HCT116 (cell line): ENCODE results near the gene PTCH2. TPM values are rescaled to one million over a fixed set of nuclear protein-coding genes. Genes with fewer than 3 reads are reported as not detected.
A peak's percentile ranks its signal among the peaks of the same experiment; 100 is the strongest.

Experiments
- ATAC-seq: fragments of 200-7000 bp; cut with Tn5 transposase; 2 replicates; pipeline ENCODE4 v1.9.1; 2020; ENCODE audit warnings: mild to moderate bottlenecking, moderate library complexity
- BruUV-seq: library from RNA; stranded (reverse); fragments of 400-500 nt; replicated peaks from 2 replicates; lab custom pipeline; 2021; lab: Mats Ljungman, UMichigan
- CTCF ChIA-PET: fragments of 300-600 bp; sonication (Branson Sonifier 250); formaldehyde crosslinking; loops from one replicate; lab custom pipeline; 2021; ENCODE audit warnings: antibody characterized with exemption; lab: Charles Lee
- POLR2A ChIA-PET: fragments of 300-600, 350-600 bp; sonication (Branson Sonifier 250); formaldehyde crosslinking; loops from one replicate; lab custom pipeline; 2021; ENCODE audit warnings: antibody characterized with exemption; lab: Charles Lee
- RAD21 ChIA-PET, 2 experiments: fragments of 300-600 bp; sonication (Branson Sonifier 250); formaldehyde crosslinking; loops; one replicate each; lab custom pipeline; 2023; ENCODE audit warnings: low total read pairs in 2 of 2; ENCODE audit not compliant: uncharacterized antibody in 2 of 2, unreplicated experiment in 2 of 2, low non-redundant PET in 1 of 2; lab: Charles Lee
- DNase-seq: peaks from one replicate; pipeline ENCODE4 v3.0.0-alpha.2; 2010; ENCODE audit warnings: low read depth, low spot score
- H2AFZ ChIP-seq: fragments of 200-600 bp; shearing (Covaris generic), sonication (generic); 2 replicates; pipeline ENCODE4 v1.6.1; 2017; ENCODE audit warnings: low read depth, mixed run types, mixed read lengths, antibody characterized with exemption, low read length; ENCODE audit not compliant: poor library complexity, severe bottlenecking
- H3K27ac ChIP-seq: 2 replicates; pipeline ENCODE4 v1.5.1; 2012; ENCODE audit warnings: low read depth, low read length
- H3K27me3 ChIP-seq: fragments of 200-600 bp; sonication (generic); 2 replicates; pipeline ENCODE4 v1.6.1; 2016; ENCODE audit warnings: mixed run types, low read length, mixed read lengths; ENCODE audit not compliant: insufficient read depth
- H3K36me3 ChIP-seq, 2 experiments: fragments of 200-500 bp in 1 of 2; fragments of 200-600 bp in 1 of 2; sonication (Bioruptor generic) in 1 of 2; sonication (generic) in 1 of 2; 2 replicates each; pipeline versions ENCODE4 v1.5.1 to v1.6.1; 2014 to 2016; ENCODE audit warnings: low read length in 2 of 2, inconsistent platforms in 1 of 2, mixed read lengths in 1 of 2, mixed run types in 1 of 2; ENCODE audit not compliant: insufficient read depth in 2 of 2, control insufficient read depth in 1 of 2
- H3K4me1 ChIP-seq, 2 experiments: fragments of 200-600 bp in 1 of 2; sonication (generic) in 1 of 2; 2 replicates each; pipeline versions ENCODE4 v1.5.1 to v1.6.1; 2012 to 2017; ENCODE audit warnings: low read length in 2 of 2, inconsistent platforms in 1 of 2, mild to moderate bottlenecking in 1 of 2, mixed read lengths in 1 of 2, mixed run types in 1 of 2, moderate library complexity in 1 of 2; ENCODE audit not compliant: insufficient read depth in 2 of 2, control insufficient read depth in 1 of 2
- H3K4me2 ChIP-seq: fragments of 200-600 bp; sonication (generic); 2 replicates; pipeline ENCODE4 v1.6.1; 2017; ENCODE audit warnings: mixed run types, low read length, mixed read lengths
- H3K4me3 ChIP-seq, 2 experiments: fragments of 200-600 bp in 1 of 2; sonication (generic) in 1 of 2; replicated peaks in 1 of 2; 2 replicates each; pipeline ENCODE4 v1.5.1; 2011 to 2016; ENCODE audit warnings: low read length in 2 of 2, control low read depth in 1 of 2, low read depth in 1 of 2, mild to moderate bottlenecking in 1 of 2, mixed read lengths in 1 of 2, mixed run types in 1 of 2
- H3K79me2 ChIP-seq: fragments of 200-600 bp; sonication (generic); 2 replicates; pipeline ENCODE4 v1.6.1; 2017; ENCODE audit warnings: mild to moderate bottlenecking, mixed run types, low read length, moderate library complexity, mixed read lengths; ENCODE audit not compliant: insufficient read depth
- H3K9ac ChIP-seq: fragments of 200-600 bp; sonication (generic); 2 replicates; pipeline ENCODE4 v1.6.1; 2016; ENCODE audit warnings: low read length, mixed read lengths
- H3K9me2 ChIP-seq: fragments of 200-600 bp; sonication (generic), shearing (Covaris generic); 2 replicates; pipeline ENCODE4 v1.6.1; 2017; ENCODE audit warnings: mixed run types, mild to moderate bottlenecking, moderate library complexity; ENCODE audit not compliant: insufficient read depth
- H3K9me3 ChIP-seq, 2 experiments: fragments of 200-500 bp in 1 of 2; fragments of 200-600 bp in 1 of 2; sonication (Bioruptor generic) in 1 of 2; sonication (generic) in 1 of 2; 2 replicates each; pipeline ENCODE4 v1.6.1; 2014 to 2017; ENCODE audit warnings: low read length in 2 of 2, mixed read lengths in 2 of 2, inconsistent platforms in 1 of 2, low read depth in 1 of 2, mild to moderate bottlenecking in 1 of 2, mixed run types in 1 of 2, moderate library complexity in 1 of 2; ENCODE audit not compliant: control insufficient read depth in 1 of 2, insufficient read depth in 1 of 2
- H4K20me1 ChIP-seq: fragments of 200-600 bp; sonication (generic), shearing (Covaris generic); 2 replicates; pipeline ENCODE4 v1.6.1; 2017; ENCODE audit warnings: mixed run types, mild to moderate bottlenecking, moderate library complexity; ENCODE audit not compliant: insufficient read depth
- EGR1 ChIP-seq: IDR thresholded peaks from 2 replicates; pipeline ENCODE4 v1.6.1; 2012; ENCODE audit warnings: low read depth
- EZH2phosphoT487 ChIP-seq: fragments of 200-600 bp; IDR thresholded peaks from 2 replicates; pipeline ENCODE4 v1.6.1; 2018; ENCODE audit warnings: antibody characterized with exemption, borderline replicate concordance
- FOSL1 ChIP-seq: IDR thresholded peaks from 2 replicates; pipeline ENCODE4 v1.6.1; 2012; ENCODE audit warnings: low read depth
- POLR2A ChIP-seq: IDR thresholded peaks from 2 replicates; pipeline ENCODE4 v1.7.0; 2011; ENCODE audit warnings: borderline replicate concordance; ENCODE audit not compliant: insufficient read depth, insufficient read length; ENCODE audit errors: extremely low read depth
- RAD21 ChIP-seq: IDR thresholded peaks from 2 replicates; pipeline ENCODE4 v1.6.1; 2012; ENCODE audit warnings: low read depth, mild to moderate bottlenecking
- YY1 ChIP-seq: IDR thresholded peaks from 2 replicates; pipeline ENCODE4 v1.6.1; 2011; ENCODE audit warnings: low read length, low read depth, moderate library complexity, mild to moderate bottlenecking; ENCODE audit not compliant: insufficient replicate concordance; ENCODE audit errors: extremely low read depth
- ZNF274 ChIP-seq: fragments of 200-500 bp; sonication (Bioruptor generic); IDR thresholded peaks from 2 replicates; pipeline ENCODE4 v1.6.1; 2014; ENCODE audit warnings: mild to moderate bottlenecking, low read depth, low read length, inconsistent platforms
- intact Hi-C: fragments of 100-400 bp; cut with micrococcal nuclease; formaldehyde crosslinking; loops from 2 replicates; pipeline ENCODE4 v1.10.0; 2022
- total RNA-seq: library from RNA; stranded (reverse); gene quantifications from one replicate; pipeline ENCODE4 v1.2.1, GENCODE V29; 2021; ENCODE audit not compliant: unreplicated experiment
- TF ChIP-seq, protein P1 (sequence below): IDR thresholded peaks from 2 replicates; pipeline ENCODE4 v1.6.1; 2012; ENCODE audit warnings: low read depth
- TF ChIP-seq, protein P2 (sequence below): IDR thresholded peaks from 2 replicates; pipeline ENCODE4 v1.6.1; 2012
- TF ChIP-seq, protein P3 (sequence below): IDR thresholded peaks from 2 replicates; pipeline ENCODE4 v1.6.1; 2011; ENCODE audit warnings: mild to moderate bottlenecking, low read length, moderate library complexity; ENCODE audit not compliant: insufficient replicate concordance; ENCODE audit errors: extremely low read depth

Gene PTCH2
- total RNA-seq, 1 experiment from 2014 or later: 1.3 TPM

DNA sequence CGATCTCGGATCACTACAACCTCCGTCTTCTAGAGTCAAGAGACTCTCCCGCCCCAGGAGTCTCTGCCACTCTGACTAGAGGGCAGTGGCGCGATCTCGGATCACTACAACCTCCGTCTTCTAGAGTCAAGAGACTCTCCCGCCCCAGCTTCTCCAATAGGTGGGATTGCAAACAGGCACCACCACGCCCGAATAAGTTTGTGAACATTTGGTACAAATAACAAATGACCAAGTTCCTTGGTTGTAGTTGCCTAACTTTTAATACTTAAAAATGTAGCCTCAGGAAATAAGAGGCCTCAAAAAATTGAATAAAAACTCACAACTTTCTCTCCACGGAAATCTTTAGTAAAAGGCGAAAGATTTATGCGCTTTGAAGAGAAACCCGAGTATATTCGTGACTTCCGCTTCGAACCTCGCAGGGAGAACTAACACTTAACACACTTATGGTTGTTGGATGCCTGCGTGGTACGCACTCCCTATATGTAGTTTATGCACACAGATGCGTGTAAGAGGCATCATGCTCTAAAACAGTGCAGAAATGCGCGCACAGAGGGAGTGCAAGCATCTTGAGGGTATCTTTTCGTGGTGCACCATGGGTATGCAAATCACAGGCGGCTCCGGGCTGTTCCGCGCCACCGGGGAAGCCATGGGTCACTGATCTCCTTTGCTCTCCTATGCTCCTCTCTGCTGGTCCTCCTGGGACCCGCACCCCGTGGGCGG is 23.3 kb downstream of the PTCH2 start (continued):
- TF ChIP-seq, protein P1, sequence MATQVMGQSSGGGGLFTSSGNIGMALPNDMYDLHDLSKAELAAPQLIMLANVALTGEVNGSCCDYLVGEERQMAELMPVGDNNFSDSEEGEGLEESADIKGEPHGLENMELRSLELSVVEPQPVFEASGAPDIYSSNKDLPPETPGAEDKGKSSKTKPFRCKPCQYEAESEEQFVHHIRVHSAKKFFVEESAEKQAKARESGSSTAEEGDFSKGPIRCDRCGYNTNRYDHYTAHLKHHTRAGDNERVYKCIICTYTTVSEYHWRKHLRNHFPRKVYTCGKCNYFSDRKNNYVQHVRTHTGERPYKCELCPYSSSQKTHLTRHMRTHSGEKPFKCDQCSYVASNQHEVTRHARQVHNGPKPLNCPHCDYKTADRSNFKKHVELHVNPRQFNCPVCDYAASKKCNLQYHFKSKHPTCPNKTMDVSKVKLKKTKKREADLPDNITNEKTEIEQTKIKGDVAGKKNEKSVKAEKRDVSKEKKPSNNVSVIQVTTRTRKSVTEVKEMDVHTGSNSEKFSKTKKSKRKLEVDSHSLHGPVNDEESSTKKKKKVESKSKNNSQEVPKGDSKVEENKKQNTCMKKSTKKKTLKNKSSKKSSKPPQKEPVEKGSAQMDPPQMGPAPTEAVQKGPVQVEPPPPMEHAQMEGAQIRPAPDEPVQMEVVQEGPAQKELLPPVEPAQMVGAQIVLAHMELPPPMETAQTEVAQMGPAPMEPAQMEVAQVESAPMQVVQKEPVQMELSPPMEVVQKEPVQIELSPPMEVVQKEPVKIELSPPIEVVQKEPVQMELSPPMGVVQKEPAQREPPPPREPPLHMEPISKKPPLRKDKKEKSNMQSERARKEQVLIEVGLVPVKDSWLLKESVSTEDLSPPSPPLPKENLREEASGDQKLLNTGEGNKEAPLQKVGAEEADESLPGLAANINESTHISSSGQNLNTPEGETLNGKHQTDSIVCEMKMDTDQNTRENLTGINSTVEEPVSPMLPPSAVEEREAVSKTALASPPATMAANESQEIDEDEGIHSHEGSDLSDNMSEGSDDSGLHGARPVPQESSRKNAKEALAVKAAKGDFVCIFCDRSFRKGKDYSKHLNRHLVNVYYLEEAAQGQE: no peak
- TF ChIP-seq, all 23 proteins: peak for 14

DNA sequence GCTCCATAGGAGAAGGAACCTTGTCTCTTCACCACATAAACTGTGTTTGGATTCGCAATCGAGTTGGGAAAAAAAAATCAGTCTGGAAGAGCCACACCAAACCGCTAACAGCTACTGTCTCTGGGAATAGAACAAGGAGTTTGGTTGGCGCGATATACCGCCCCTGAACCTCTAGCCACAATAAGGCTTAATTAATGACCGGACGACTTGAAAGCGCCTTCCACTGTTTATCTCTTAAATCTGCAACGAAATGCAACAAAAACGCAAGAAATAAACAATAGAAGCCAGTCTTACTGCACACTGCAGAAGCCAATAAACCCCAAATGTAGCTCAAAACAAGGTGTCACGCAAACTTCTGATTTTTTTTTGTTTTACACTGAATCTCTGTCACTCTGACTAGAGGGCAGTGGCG is 23.9 kb downstream of the PTCH2 start:
- H3K27ac ChIP-seq: peak overlapping the region; percentile 83
- H3K4me3 ChIP-seq: peak overlapping the region; percentile 8 to 29; a peak in 3 of 4 replicates
- H3K9ac ChIP-seq: peak overlapping the region; percentile 62
- ChIA-PET POLR2A (interaction anchor here (0.6 to 9.1 kb wide), 32 partner anchors 11 to 2000 kb away, joined by 3 to 200 read pairs (median 5); partner anchors contain the start of genes ARMH1, BEST4, BTBD19 and DYNLT4), CTCF (interaction anchor here (1.0 to 1.8 kb wide), 5 partner anchors 11 to 90 kb away, joined by 3 to 8 read pairs (median 4); partner anchors contain the start of genes PLK3 and RNU5D-1), RAD21 (interaction anchor here (1.1 to 1.2 kb wide), 2 partner anchors 26 to 88 kb away, joined by 3 to 4 read pairs; no protein-coding TSS in a partner anchor)
- no peaks in the 10 kb centered on the region for H3K27me3 ChIP-seq
- ATAC-seq (peak; percentile 25), DNase-seq (no peak)
- TF ChIP-seq EGR1: no peak
- no peak for TF ChIP-seq FOSL1
- TF ChIP-seq, protein P2, sequence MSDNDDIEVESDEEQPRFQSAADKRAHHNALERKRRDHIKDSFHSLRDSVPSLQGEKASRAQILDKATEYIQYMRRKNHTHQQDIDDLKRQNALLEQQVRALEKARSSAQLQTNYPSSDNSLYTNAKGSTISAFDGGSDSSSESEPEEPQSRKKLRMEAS: no peak
- TF ChIP-seq, protein P3, sequence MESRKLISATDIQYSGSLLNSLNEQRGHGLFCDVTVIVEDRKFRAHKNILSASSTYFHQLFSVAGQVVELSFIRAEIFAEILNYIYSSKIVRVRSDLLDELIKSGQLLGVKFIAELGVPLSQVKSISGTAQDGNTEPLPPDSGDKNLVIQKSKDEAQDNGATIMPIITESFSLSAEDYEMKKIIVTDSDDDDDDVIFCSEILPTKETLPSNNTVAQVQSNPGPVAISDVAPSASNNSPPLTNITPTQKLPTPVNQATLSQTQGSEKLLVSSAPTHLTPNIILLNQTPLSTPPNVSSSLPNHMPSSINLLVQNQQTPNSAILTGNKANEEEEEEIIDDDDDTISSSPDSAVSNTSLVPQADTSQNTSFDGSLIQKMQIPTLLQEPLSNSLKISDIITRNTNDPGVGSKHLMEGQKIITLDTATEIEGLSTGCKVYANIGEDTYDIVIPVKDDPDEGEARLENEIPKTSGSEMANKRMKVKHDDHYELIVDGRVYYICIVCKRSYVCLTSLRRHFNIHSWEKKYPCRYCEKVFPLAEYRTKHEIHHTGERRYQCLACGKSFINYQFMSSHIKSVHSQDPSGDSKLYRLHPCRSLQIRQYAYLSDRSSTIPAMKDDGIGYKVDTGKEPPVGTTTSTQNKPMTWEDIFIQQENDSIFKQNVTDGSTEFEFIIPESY: no peak
- no peak for TF ChIP-seq ZNF274
- TF ChIP-seq RAD21: no peak
- TF ChIP-seq POLR2A: no peak
- TF ChIP-seq EZH2phosphoT487: no peak
- TF ChIP-seq YY1: no peak
- peak overlapping the region; percentile 83 for H3K4me2 ChIP-seq
- peaks cover 11 to 39% of the 10 kb centered on the region in 2 experiments for H3K4me1 ChIP-seq
- BruUV-seq: no TSS peak
- no peaks in the 10 kb centered on the region for H3K9me2 ChIP-seq
- no peaks in the 10 kb centered on the region for H4K20me1 ChIP-seq
- H3K79me2 ChIP-seq: no peaks in the 10 kb centered on the region
- H3K36me3 ChIP-seq: no peaks in the 10 kb centered on the region
- H2AFZ ChIP-seq: no peak overlapping the region
- no peaks in the 10 kb centered on the region for H3K9me3 ChIP-seq
- intact Hi-C loops: no loop called here
